ENCODE data around the gene OR51A2. TPM values are rescaled to one million over a fixed set of nuclear protein-coding genes. Genes with fewer than 3 reads are reported as not detected.

OR51A2 gene
- total RNA-seq, 1 experiment from 2014 or later = not detected

GRCh38 chr11:4957396-4957795 lies 1.9 kb upstream of the OR51A2 start:
- CTCF ChIA-PET = no interaction called here
- H3K27me3 ChIP-seq (ENCODE audit: insufficient read depth, low read length) = peaks cover 28% of the 10 kb centered on the region
- no peaks in the 10 kb centered on the region for H3K9me3 ChIP-seq (ENCODE audit: control insufficient read depth in 1 of 2, insufficient read depth in 1 of 2, low read depth in 1 of 2, low read length in 2 of 2)
- TF ChIP-seq POLR2AphosphoS5 (IDR thresholded peaks at IDR 0.05; ENCODE audit: low read depth, low read length) (no peak), REST (IDR thresholded peaks at IDR 0.05; ENCODE audit: low read depth) (no peak), EZH2 (IDR thresholded peaks at IDR 0.05) (no peak), FOSL1 (IDR thresholded peaks at IDR 0.05; ENCODE audit: low read depth) (no peak), MAX (IDR thresholded peaks at IDR 0.05) (no peak), ELF1 (IDR thresholded peaks at IDR 0.05; ENCODE audit: borderline replicate concordance, low read depth) (no peak), JUND (IDR thresholded peaks at IDR 0.05) (no peak), TCF7L2 (IDR thresholded peaks at IDR 0.05; ENCODE audit: borderline replicate concordance, extremely low read depth, insufficient read depth, insufficient read length) (no peak), RAD21 (IDR thresholded peaks at IDR 0.05; ENCODE audit: low read depth) (no peak), EZH2phosphoT487 (IDR thresholded peaks at IDR 0.05; ENCODE audit: borderline replicate concordance) (no peak)
- TF ChIP-seq, protein P1, sequence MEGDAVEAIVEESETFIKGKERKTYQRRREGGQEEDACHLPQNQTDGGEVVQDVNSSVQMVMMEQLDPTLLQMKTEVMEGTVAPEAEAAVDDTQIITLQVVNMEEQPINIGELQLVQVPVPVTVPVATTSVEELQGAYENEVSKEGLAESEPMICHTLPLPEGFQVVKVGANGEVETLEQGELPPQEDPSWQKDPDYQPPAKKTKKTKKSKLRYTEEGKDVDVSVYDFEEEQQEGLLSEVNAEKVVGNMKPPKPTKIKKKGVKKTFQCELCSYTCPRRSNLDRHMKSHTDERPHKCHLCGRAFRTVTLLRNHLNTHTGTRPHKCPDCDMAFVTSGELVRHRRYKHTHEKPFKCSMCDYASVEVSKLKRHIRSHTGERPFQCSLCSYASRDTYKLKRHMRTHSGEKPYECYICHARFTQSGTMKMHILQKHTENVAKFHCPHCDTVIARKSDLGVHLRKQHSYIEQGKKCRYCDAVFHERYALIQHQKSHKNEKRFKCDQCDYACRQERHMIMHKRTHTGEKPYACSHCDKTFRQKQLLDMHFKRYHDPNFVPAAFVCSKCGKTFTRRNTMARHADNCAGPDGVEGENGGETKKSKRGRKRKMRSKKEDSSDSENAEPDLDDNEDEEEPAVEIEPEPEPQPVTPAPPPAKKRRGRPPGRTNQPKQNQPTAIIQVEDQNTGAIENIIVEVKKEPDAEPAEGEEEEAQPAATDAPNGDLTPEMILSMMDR (IDR thresholded peaks at IDR 0.05 in 2 of 3, conservative IDR thresholded peaks at IDR 0.05 in 1 of 3; ENCODE audit: borderline replicate concordance in 1 of 3, insufficient read depth in 1 of 3, low read depth in 2 of 3, low read length in 2 of 3) = no peak
- RAD21 ChIA-PET (ENCODE audit: low non-redundant PET in 1 of 2, low total read pairs in 2 of 2, uncharacterized antibody in 2 of 2, unreplicated experiment in 2 of 2) = no interaction called here
- H3K9me2 ChIP-seq (ENCODE audit: insufficient read depth) = no peaks in the 10 kb centered on the region
- intact Hi-C loops (cut with micrococcal nuclease) = no loop called here
- no TSS peak for BruUV-seq (replicated peaks)
- no peak overlapping the region for H3K4me2 ChIP-seq (ENCODE audit: low read length)
- H2AFZ ChIP-seq (ENCODE audit: low read depth, low read length, poor library complexity, severe bottlenecking) = no peak overlapping the region
- no peaks in the 10 kb centered on the region for H3K79me2 ChIP-seq (ENCODE audit: insufficient read depth, low read length)
- no peaks in the 10 kb centered on the region for H3K36me3 ChIP-seq (ENCODE audit: control insufficient read depth in 1 of 2, insufficient read depth in 2 of 2, low read length in 2 of 2)
- H3K4me3 ChIP-seq (replicated peaks in 1 of 2; ENCODE audit: low read depth in 1 of 2, low read length in 2 of 2) = no peak overlapping the region
- no peak overlapping the region for H3K9ac ChIP-seq (ENCODE audit: low read length)
- H3K4me1 ChIP-seq (ENCODE audit: control insufficient read depth in 1 of 2, insufficient read depth in 2 of 2, low read length in 2 of 2) = no peaks in the 10 kb centered on the region
- no peak overlapping the region for H3K27ac ChIP-seq (ENCODE audit: low read depth, low read length)
- ATAC-seq = no peak
- POLR2A ChIA-PET = no interaction called here
- DNase-seq (ENCODE audit: low read depth, low spot score) = no peak
- no peaks in the 10 kb centered on the region for H4K20me1 ChIP-seq (ENCODE audit: insufficient read depth)
